Breast epithelium (tissue), 4 donors: ENCODE data around the gene S100A4. TPM values are rescaled to one million over a fixed set of nuclear protein-coding genes. Genes with fewer than 3 reads are reported as not detected.
"Not testable (repeated sequence)": the region's sequence is repeated elsewhere in the genome, so short reads cannot be mapped to it uniquely, and the experiment has no call there.

Experiments
- DNase-seq, 2 donors: peaks; one replicate each; pipeline ENCODE4 v3.0.0-alpha.2; 2019; ENCODE audit warnings: low spot score in 2 of 2
- H3K27ac ChIP-seq, 2 donors: fragments of 200-600 bp; sonication (generic) in 1 of 2; one replicate each; pipeline ENCODE4 v1.5.1; 2016 to 2019; ENCODE audit warnings: mild to moderate bottlenecking in 1 of 2
- H3K27me3 ChIP-seq, 2 donors: fragments of 200-600 bp; sonication (generic) in 1 of 2; one replicate each; pipeline versions ENCODE4 v1.5.1 to v1.6.0; 2017 to 2019; ENCODE audit warnings: control low read depth in 1 of 2, mild to moderate bottlenecking in 1 of 2
- H3K36me3 ChIP-seq: fragments of 200-600 bp; one replicate; pipeline ENCODE4 v1.5.1; 2019
- H3K4me1 ChIP-seq, 2 donors: fragments of 200-600 bp; sonication (generic); one replicate each; pipeline ENCODE4 v1.5.1; 2016 to 2019; ENCODE audit warnings: control low read depth in 1 of 2
- H3K4me3 ChIP-seq, 3 donors: fragments of 200-600 bp; sonication (generic); 1 replicate in 2 of 3; 2 replicates in 1 of 3; pipeline ENCODE4 v1.5.1; 2016 to 2019; ENCODE audit warnings: mild to moderate bottlenecking in 3 of 3, moderate library complexity in 2 of 3
- H3K9me3 ChIP-seq, 2 donors: fragments of 200-600 bp; sonication (generic) in 1 of 2; one replicate each; pipeline ENCODE4 v1.5.1; 2016 to 2019; ENCODE audit warnings: control low read depth in 1 of 2
- POLR2A ChIP-seq: fragments of 450-650 bp; IDR thresholded peaks from one replicate; pipeline ENCODE4 v1.6.1; 2016; ENCODE audit warnings: antibody characterized with exemption, mild to moderate bottlenecking, moderate library complexity
- POLR2AphosphoS5 ChIP-seq, 3 donors: sonication (generic); formaldehyde crosslinking; IDR thresholded peaks; one replicate each; pipeline ENCODE4 v1.6.1; 2017; ENCODE audit warnings: antibody characterized with exemption in 3 of 3
- intact Hi-C: fragments of 100-400 bp; cut with DNase I; formaldehyde crosslinking; loops from one replicate; pipeline ENCODE4 v1.15.1; 2023; ENCODE audit warnings: low total_unique reads
- total RNA-seq, 3 donors: library from RNA; depleted of rRNA; stranded (reverse); fragments of >200 nt; gene quantifications; one replicate each; pipeline ENCODE4 v1.1.0, GENCODE V29; 2016
- TF ChIP-seq, protein P1 (sequence below), 3 donors: fragments of 450-650 bp; IDR thresholded peaks; one replicate each; pipeline ENCODE4 v1.5.1; 2016 to 2017; ENCODE audit warnings: antibody characterized with exemption in 3 of 3, mild to moderate bottlenecking in 3 of 3, moderate library complexity in 3 of 3

S100A4 gene
- 1,000 to 10,000 TPM in 1 of 3 donors, 100 to 1,000 TPM in 2; 177 to 1,015 (median 198) TPM for total RNA-seq

DNA sequence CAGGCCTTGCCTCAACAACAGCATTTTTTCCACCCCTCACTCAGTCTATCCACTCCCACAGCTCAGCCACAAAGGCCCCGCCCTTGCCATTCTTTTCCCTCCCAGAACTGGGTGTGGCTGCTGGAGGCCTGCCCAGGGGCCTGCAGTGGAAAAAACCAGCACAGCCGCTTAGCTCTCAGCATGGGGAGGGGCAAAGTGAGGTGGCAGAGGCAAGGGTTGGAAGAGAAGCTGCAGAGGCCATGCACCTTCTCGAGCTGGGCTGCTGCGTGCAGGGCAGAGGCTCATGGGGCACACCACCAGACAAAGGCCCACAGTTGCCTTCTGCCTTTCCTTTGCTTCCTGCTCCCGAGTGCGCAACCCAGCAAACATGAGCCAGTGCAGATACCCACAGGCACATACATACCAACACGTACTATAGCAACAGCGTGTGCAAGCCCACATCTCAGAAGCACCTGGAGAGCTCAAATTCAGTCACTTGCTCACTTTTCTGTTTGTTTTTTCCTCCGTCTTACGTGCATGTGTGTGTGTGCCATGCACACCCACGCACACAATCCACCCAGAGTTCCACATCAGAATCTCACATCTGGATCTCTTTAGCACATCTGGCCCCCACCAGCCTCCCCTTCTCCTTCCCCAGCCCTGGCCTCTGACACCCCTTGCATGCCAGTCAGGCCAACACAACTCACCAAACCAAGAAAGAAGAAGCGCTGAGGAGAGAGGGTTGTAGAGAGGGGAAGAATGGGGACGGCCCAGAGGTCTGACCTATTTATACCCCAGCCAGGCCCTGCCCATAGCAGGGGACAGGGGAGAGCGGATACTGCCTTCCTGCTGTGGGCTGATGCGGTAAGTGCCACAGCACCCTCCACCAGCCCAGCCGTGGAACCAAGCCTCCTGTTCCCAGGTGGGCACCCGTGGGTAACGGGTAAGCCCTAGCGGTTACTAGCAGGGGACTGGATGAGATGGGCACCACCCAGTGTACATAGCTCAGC is at the start of gene S100A4:
S100A4 (minus strand) TSS at position 740 of the 989 bp plus-strand sequence. CDS start 1,012 bp downstream, outside the sequence.
- H3K27me3 ChIP-seq: no peaks in the 10 kb centered on the region
- peak; percentile 92 for DNase-seq
- no peaks in the 10 kb centered on the region for H3K36me3 ChIP-seq
- peak within 1 kb of the TSS; percentile 89 to 94 for H3K27ac ChIP-seq
- H3K4me3 ChIP-seq: peak within 1 kb of the TSS; percentile 37 to 62 (median 56)
- TF ChIP-seq POLR2A (no peak), POLR2AphosphoS5 (IDR thresholded peaks at IDR 0.05) (peak in 2 of 3 donors; percentile 53 to 59)
- TF ChIP-seq, protein P1, sequence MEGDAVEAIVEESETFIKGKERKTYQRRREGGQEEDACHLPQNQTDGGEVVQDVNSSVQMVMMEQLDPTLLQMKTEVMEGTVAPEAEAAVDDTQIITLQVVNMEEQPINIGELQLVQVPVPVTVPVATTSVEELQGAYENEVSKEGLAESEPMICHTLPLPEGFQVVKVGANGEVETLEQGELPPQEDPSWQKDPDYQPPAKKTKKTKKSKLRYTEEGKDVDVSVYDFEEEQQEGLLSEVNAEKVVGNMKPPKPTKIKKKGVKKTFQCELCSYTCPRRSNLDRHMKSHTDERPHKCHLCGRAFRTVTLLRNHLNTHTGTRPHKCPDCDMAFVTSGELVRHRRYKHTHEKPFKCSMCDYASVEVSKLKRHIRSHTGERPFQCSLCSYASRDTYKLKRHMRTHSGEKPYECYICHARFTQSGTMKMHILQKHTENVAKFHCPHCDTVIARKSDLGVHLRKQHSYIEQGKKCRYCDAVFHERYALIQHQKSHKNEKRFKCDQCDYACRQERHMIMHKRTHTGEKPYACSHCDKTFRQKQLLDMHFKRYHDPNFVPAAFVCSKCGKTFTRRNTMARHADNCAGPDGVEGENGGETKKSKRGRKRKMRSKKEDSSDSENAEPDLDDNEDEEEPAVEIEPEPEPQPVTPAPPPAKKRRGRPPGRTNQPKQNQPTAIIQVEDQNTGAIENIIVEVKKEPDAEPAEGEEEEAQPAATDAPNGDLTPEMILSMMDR (IDR thresholded peaks at IDR 0.05): no peak
- H3K9me3 ChIP-seq: no peaks in the 10 kb centered on the region
- intact Hi-C loops: no loop called here
- peaks cover 11 to 47% of the 10 kb centered on the region in 2 donors for H3K4me1 ChIP-seq

DNA sequence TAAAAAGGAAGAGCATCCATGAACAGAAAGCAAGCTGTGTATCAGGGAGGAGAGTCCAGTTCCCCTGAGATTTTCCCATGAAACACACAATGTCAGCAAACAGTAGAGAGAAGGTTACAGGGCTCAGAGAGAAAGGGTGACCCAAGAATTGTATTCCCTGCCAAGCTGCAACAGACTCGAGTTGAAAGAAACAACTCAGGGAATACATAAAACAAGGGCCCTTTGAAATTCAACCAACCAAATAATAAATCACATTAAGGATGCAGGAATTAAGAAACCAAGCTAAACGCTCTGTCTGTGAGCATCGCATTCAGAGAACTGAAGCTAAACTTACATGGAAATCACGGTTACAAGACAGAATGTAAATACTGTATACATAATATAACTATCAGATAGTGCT is 47.1 kb upstream of the S100A4 start:
- Histone ChIP-seq H3K36me3 (no peaks in the 10 kb centered on the region), H3K27me3 (no peaks in the 10 kb centered on the region), H3K4me1 (no peaks in the 10 kb centered on the region), H3K9me3 (no peaks in the 10 kb centered on the region), H3K4me3 (no peak overlapping the region), H3K27ac (no peak overlapping the region)
- intact Hi-C loops: no loop called here
- TF ChIP-seq POLR2AphosphoS5 (IDR thresholded peaks at IDR 0.05): no peak
- DNase-seq: no peak

DNA sequence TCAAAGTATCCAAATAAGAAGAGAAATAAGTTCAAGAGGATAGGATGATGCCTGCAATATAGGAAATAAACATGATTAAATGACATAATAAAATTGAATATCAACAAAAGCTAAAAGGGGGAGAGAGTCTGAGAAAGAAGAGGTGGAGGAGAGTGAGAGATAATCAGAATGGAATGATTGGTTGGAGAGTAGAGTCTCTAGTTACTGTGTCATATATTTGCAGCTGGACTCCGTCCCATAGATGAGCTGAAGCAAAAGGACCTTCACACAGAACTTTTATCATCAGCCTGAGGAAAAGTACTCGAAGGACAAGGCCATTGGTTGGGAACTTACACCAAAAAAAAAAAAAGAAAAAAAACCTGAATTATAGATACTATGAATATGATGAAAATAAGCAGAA is 42.9 kb upstream of the S100A4 start:
- H3K27me3 ChIP-seq: no peaks in the 10 kb centered on the region
- H3K27ac ChIP-seq: no peak overlapping the region
- no peak overlapping the region for H3K4me3 ChIP-seq
- intact Hi-C loops: no loop called here
- DNase-seq: no peak
- no peaks in the 10 kb centered on the region for H3K4me1 ChIP-seq
- H3K36me3 ChIP-seq: no peaks in the 10 kb centered on the region
- TF ChIP-seq, protein P1 (IDR thresholded peaks at IDR 0.05): no peak
- TF ChIP-seq POLR2AphosphoS5 (IDR thresholded peaks at IDR 0.05): no peak
- no peak for TF ChIP-seq POLR2A
- H3K9me3 ChIP-seq: no peaks in the 10 kb centered on the region

DNA sequence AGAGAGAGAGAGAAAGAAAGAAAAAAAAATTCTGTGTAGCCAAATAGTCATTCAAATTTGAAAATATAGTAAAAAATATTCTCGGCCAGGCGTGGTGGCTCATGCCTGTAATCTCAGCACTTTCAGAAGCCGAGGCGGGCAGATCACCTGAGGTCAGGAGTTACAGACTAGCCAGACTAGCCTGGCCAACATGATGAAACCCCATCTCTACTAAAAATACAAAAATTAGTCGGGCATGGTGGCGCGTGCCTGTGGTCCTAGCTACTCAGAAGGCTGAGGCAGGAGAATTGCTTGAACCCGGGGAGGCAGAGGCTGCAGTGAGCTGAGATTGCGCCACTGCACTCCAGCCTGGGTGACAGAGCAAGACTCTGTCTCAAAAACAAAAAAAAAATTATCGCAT is 42.4 kb upstream of the S100A4 start:
- DNase-seq, intact Hi-C loops, H3K9me3 ChIP-seq, H3K4me1 ChIP-seq, H3K4me3 ChIP-seq, H3K27me3 ChIP-seq, H3K27ac ChIP-seq, H3K36me3 ChIP-seq: not testable (repeated sequence)

DNA sequence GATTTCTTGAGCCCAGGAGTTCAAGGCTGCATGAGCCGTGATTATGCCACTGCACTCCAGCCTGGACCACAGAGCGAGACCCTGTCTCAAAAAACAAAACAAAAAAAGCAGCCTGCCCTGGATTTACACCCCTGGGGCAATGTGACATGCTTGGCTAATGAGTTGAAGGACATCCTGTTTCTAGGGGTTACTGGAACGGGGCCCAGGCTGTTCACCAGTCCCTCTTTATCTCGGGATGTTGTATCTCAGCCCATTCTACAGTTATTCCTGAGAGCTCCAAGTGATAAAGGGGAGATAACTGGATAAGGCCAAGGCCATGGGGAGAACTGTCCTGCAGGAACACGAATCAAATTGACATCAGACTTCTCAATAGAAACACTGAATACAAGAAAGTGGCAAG is 41.7 kb upstream of the S100A4 start:
- no peak overlapping the region for H3K4me3 ChIP-seq
- no peaks in the 10 kb centered on the region for H3K27me3 ChIP-seq
- TF ChIP-seq, protein P1 (IDR thresholded peaks at IDR 0.05): no peak
- no peak for TF ChIP-seq POLR2AphosphoS5 (IDR thresholded peaks at IDR 0.05)
- TF ChIP-seq POLR2A: no peak
- intact Hi-C loops: no loop called here
- H3K27ac ChIP-seq: no peak overlapping the region
- no peaks in the 10 kb centered on the region for H3K36me3 ChIP-seq
- no peaks in the 10 kb centered on the region for H3K4me1 ChIP-seq
- no peaks in the 10 kb centered on the region for H3K9me3 ChIP-seq
- DNase-seq: no peak

DNA sequence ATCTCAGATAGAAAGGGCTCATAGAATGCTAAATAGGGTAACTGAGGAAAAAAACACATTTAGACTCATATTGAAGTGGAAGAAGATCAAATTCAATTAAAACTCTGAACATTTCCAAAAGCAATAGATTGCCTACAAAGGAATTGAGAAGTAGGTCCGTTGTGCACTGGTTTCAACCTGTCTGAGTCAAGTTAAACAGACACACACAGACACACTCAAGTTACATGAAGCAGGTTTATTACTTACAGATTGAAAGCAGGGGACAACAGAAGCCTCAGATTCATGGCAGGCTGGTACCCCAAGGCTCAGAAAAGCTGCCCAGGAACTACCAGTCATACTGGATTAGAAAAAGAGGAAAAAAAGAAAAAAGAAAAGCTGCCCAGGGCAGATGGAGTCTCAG is 40.7 kb upstream of the S100A4 start:
- Histone ChIP-seq H3K4me1 (no peaks in the 10 kb centered on the region), H3K4me3 (no peak overlapping the region), H3K27me3 (no peaks in the 10 kb centered on the region), H3K9me3 (no peaks in the 10 kb centered on the region), H3K36me3 (no peaks in the 10 kb centered on the region), H3K27ac (no peak overlapping the region)
- TF ChIP-seq POLR2AphosphoS5 (IDR thresholded peaks at IDR 0.05): no peak
- intact Hi-C loops: no loop called here
- no peak for DNase-seq
